Panc1 (cell line): ENCODE results near the gene TRH.

Experiments used
- CTCF ChIP-seq: fragments of 450-650 bp; IDR thresholded peaks from 2 replicates; pipeline ENCODE4 v1.5.1; 2017; ENCODE audit warnings: mild to moderate bottlenecking
- POLR2AphosphoS5 ChIP-seq: IDR thresholded peaks from 2 replicates; pipeline ENCODE4 v1.6.1; 2012; ENCODE audit warnings: mild to moderate bottlenecking, low read depth, low read length, moderate library complexity
- REST ChIP-seq, 2 experiments: IDR thresholded peaks; 2 replicates each; pipeline ENCODE4 v1.6.1; 2011 to 2012; ENCODE audit warnings: low read depth in 2 of 2, control low read depth in 1 of 2, low read length in 1 of 2, mild to moderate bottlenecking in 1 of 2, moderate library complexity in 1 of 2; ENCODE audit not compliant: insufficient read depth in 1 of 2
- SIN3A ChIP-seq: IDR thresholded peaks from 2 replicates; pipeline ENCODE4 v1.6.1; 2012; ENCODE audit warnings: low read depth, mild to moderate bottlenecking, low read length, moderate library complexity, borderline replicate concordance; ENCODE audit not compliant: insufficient read depth
- TCF7L2 ChIP-seq: IDR thresholded peaks from 2 replicates; pipeline ENCODE4 v1.6.1; 2011; ENCODE audit warnings: mild to moderate bottlenecking, low read depth, low read length, inconsistent platforms

GRCh38 chr3:129953621-129954020 lies 20.9 kb upstream of the TRH start:
- TF ChIP-seq REST (IDR thresholded peaks at IDR 0.05; ENCODE audit: insufficient read depth in 1 of 2, low read depth in 2 of 2, low read length in 1 of 2) (no peak), CTCF (no peak), POLR2AphosphoS5 (no peak), TCF7L2 (no peak), SIN3A (no peak)
